ENCODE measurements around the gene ZNF570.

ZNF570 gene

GRCh38 chr19:37468961-37469777, at the start of gene ZNF570:
Gene ZNF570 (plus strand): TSS chr19:37469356. CDS start chr19:37470355, 999 bp downstream.
- Histone ChIP-seq H3K36me3 (ENCODE audit: control insufficient read depth, insufficient read depth, low read length) (peaks cover 12% of the 10 kb centered on the region), H3K9me3 (ENCODE audit: control insufficient read depth, insufficient read depth, low read length) (no peaks in the 10 kb centered on the region), H3K27ac (ENCODE audit: low read depth, low read length) (no peak within 1 kb of the TSS), H3K4me1 (ENCODE audit: control insufficient read depth, insufficient read depth, low read length) (no peaks in the 10 kb centered on the region), H3K27me3 (ENCODE audit: control insufficient read depth, insufficient read depth, low read length) (no peaks in the 10 kb centered on the region), H3K9ac (ENCODE audit: low read depth, low read length) (peak within 1 kb of the TSS; percentile 74), H3K4me3 (ENCODE audit: low read depth, low read length) (peak within 1 kb of the TSS; percentile 97)

- Histone ChIP-seq H3K4me1 (ENCODE audit: control insufficient read depth, insufficient read depth, low read length) (no peaks in the 10 kb centered on the region), H3K9ac (ENCODE audit: low read depth, low read length) (no peak overlapping the region), H3K9me3 (ENCODE audit: control insufficient read depth, insufficient read depth, low read length) (peaks cover 89% of the 10 kb centered on the region), H3K27me3 (ENCODE audit: control insufficient read depth, insufficient read depth, low read length) (no peaks in the 10 kb centered on the region), H3K27ac (ENCODE audit: low read depth, low read length) (no peak overlapping the region), H3K4me3 (ENCODE audit: low read depth, low read length) (no peak overlapping the region), H3K36me3 (ENCODE audit: control insufficient read depth, insufficient read depth, low read length) (peaks cover 22% of the 10 kb centered on the region)
These were observed 16.5 kb upstream of the ZNF570 start for GRCh38 chr19:37452500-37453245.

- peak overlapping the region; percentile 96 for H3K4me3 ChIP-seq (ENCODE audit: low read depth, low read length)
- peaks cover 30% of the 10 kb centered on the region for H3K36me3 ChIP-seq (ENCODE audit: control insufficient read depth, insufficient read depth, low read length)
- no peaks in the 10 kb centered on the region for H3K4me1 ChIP-seq (ENCODE audit: control insufficient read depth, insufficient read depth, low read length)
- peak overlapping the region; percentile 44; the same call in 1 of the 2 replicates for H3K9ac ChIP-seq (ENCODE audit: low read depth, low read length)
- H3K9me3 ChIP-seq (ENCODE audit: control insufficient read depth, insufficient read depth, low read length) = peaks cover 14% of the 10 kb centered on the region
- no peaks in the 10 kb centered on the region for H3K27me3 ChIP-seq (ENCODE audit: control insufficient read depth, insufficient read depth, low read length)
- no peak overlapping the region for H3K27ac ChIP-seq (ENCODE audit: low read depth, low read length)
These were observed 2.8 kb upstream of the ZNF570 start for GRCh38 chr19:37466277-37466797.

DNA sequence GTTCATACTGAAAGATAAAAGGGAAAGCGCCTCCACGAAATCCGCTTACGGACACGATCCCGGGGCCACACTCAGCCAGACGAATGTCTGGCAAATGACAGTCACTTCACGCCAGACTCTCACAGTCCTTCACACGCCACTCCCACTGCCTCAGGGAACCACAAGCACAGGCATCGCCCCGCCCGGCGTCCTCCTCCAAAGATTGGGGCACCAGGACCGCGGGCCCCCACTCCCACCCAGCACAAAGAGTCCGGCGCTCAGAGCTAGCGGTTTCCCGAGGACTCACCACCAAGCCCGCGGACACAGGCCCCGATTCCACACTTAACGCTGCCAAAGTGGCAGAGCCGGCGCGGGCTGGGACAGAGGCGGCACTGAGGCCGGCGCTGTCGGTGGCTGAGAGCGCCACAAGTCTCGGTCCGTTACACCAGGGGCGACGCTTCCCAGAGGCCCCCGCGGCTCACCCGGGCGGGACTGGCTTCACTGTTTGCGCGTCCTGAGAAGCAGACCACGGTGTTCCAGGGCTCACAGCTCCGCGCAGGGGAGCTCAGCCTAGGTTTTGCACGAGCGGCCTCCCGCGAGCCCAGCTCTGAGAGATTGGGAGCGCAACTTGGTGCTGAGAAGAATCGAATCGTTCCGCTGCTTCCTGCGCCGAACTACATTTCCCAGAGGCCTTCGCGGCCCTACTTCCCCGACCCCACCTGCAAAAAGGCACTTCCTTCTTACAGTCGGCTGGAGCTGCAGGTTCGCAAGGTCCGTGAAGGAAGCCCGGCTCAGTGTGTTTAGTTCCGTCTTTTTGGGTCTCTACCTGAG, 2.2 kb upstream of the ZNF570 start, which contains the start of gene ZNF569:
Gene ZNF569, minus strand, starts transcription at position 647 of the 810 bp plus-strand sequence. CDS start 22,523 bp downstream, outside the sequence.
- H3K9me3 ChIP-seq (ENCODE audit: control insufficient read depth, insufficient read depth, low read length) = peaks cover 8% of the 10 kb centered on the region
- peak within 1 kb of the TSS; percentile 44 for H3K9ac ChIP-seq (ENCODE audit: low read depth, low read length)

GRCh38 chr19:37467608-37468090, 1.5 kb upstream of the ZNF570 start:
- Histone ChIP-seq H3K36me3 (ENCODE audit: control insufficient read depth, insufficient read depth, low read length) (peaks cover 25% of the 10 kb centered on the region), H3K9ac (ENCODE audit: low read depth, low read length) (no peak overlapping the region)

More for the DNA sequence above, 2.2 kb upstream of the ZNF570 start, which contains the start of gene ZNF569:
- H3K27ac ChIP-seq (ENCODE audit: low read depth, low read length) = peak within 1 kb of the TSS; percentile 86
- H3K36me3 ChIP-seq (ENCODE audit: control insufficient read depth, insufficient read depth, low read length) = peaks cover 28% of the 10 kb centered on the region
- H3K27me3 ChIP-seq (ENCODE audit: control insufficient read depth, insufficient read depth, low read length) = no peaks in the 10 kb centered on the region
- H3K4me1 ChIP-seq (ENCODE audit: control insufficient read depth, insufficient read depth, low read length) = no peaks in the 10 kb centered on the region
- H3K4me3 ChIP-seq (ENCODE audit: low read depth, low read length) = peak within 1 kb of the TSS; percentile 96

DNA sequence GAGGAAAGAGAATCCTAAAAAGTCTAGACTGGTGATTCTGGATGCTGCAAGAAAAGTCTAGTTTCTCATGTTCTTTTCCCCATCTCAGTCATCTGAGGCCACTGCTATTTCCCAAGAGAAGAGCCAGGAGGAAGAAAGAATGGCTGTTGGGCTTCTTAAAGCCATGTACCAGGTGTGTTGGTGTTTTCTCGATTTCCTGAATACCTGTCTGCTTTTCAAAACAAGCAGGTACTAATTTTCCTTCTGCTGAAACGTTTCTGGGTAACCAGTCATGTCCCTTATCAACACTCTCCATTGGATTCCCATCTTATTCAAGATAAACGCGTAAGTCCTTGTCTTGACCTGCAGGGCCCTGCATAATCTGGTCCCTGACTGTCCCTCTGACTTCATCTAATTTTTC, 1.1 kb downstream of the ZNF570 start:
- Histone ChIP-seq H3K4me1 (ENCODE audit: control insufficient read depth, insufficient read depth, low read length) (no peaks in the 10 kb centered on the region), H3K27ac (ENCODE audit: low read depth, low read length) (no peak overlapping the region), H3K4me3 (ENCODE audit: low read depth, low read length) (peak overlapping the region; percentile 97), H3K27me3 (ENCODE audit: control insufficient read depth, insufficient read depth, low read length) (no peaks in the 10 kb centered on the region), H3K36me3 (ENCODE audit: control insufficient read depth, insufficient read depth, low read length) (peaks cover 5% of the 10 kb centered on the region; the same call in 1 of the 2 replicates), H3K9me3 (ENCODE audit: control insufficient read depth, insufficient read depth, low read length) (no peaks in the 10 kb centered on the region), H3K9ac (ENCODE audit: low read depth, low read length) (no peak overlapping the region)

More at GRCh38 chr19:37467608-37468090, 1.5 kb upstream of the ZNF570 start:
- Histone ChIP-seq H3K4me1 (ENCODE audit: control insufficient read depth, insufficient read depth, low read length) (no peaks in the 10 kb centered on the region), H3K9me3 (ENCODE audit: control insufficient read depth, insufficient read depth, low read length) (peaks cover 6% of the 10 kb centered on the region), H3K27me3 (ENCODE audit: control insufficient read depth, insufficient read depth, low read length) (no peaks in the 10 kb centered on the region), H3K4me3 (ENCODE audit: low read depth, low read length) (peak overlapping the region; percentile 96), H3K27ac (ENCODE audit: low read depth, low read length) (no peak overlapping the region)

DNA sequence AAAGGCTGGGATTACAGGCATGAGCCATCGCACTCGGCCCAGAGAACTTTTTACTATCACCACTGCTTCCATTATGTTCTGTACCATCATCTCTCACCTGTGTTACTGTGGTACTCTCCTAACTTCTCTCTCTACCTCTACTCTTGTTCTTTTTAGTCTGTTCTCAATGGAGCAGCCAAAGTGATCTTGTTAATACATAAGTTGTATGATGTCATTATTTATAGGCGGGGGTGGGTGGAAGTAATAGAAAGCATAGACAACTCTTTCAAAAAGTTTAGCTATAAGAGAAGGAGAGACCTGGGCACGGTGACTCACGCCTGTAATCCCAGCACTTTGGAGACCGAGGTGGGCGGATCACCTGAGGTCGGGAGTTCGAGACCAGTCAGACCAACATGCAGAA, 3.0 kb downstream of the ZNF570 start:
- peaks cover 8% of the 10 kb centered on the region for H3K9me3 ChIP-seq (ENCODE audit: control insufficient read depth, insufficient read depth, low read length)
- no peak overlapping the region for H3K27ac ChIP-seq (ENCODE audit: low read depth, low read length)
- H3K27me3 ChIP-seq (ENCODE audit: control insufficient read depth, insufficient read depth, low read length) = no peaks in the 10 kb centered on the region
- no peak overlapping the region for H3K4me3 ChIP-seq (ENCODE audit: low read depth, low read length)
- no peak overlapping the region for H3K9ac ChIP-seq (ENCODE audit: low read depth, low read length)
- no peaks in the 10 kb centered on the region for H3K4me1 ChIP-seq (ENCODE audit: control insufficient read depth, insufficient read depth, low read length)
- H3K36me3 ChIP-seq (ENCODE audit: control insufficient read depth, insufficient read depth, low read length) = peaks cover 19% of the 10 kb centered on the region

DNA sequence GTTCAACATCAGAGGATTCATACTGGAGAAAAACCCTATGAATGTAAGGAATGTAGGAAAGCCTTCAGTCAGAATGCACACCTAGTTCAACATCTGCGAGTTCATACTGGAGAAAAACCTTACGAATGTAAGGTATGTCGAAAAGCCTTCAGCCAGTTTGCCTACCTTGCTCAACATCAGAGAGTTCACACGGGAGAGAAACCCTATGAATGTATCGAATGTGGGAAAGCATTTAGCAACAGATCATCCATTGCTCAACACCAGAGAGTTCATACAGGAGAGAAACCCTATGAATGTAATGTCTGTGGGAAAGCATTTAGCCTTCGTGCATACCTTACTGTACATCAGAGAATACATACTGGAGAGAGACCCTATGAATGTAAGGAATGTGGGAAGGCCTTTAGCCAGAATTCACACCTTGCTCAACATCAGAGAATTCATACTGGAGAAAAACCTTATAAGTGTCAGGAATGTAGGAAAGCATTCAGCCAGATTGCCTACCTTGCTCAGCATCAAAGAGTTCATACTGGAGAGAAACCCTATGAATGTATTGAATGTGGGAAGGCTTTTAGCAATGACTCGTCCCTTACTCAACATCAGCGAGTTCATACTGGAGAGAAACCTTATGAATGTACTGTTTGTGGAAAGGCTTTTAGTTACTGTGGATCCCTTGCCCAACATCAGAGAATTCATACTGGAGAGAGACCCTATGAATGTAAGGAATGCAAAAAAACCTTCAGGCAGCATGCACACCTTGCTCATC, 15.4 kb downstream of the ZNF570 start:
- Histone ChIP-seq H3K4me1 (ENCODE audit: control insufficient read depth, insufficient read depth, low read length) (no peaks in the 10 kb centered on the region), H3K9ac (ENCODE audit: low read depth, low read length) (no peak overlapping the region), H3K36me3 (ENCODE audit: control insufficient read depth, insufficient read depth, low read length) (peaks cover 36% of the 10 kb centered on the region), H3K9me3 (ENCODE audit: control insufficient read depth, insufficient read depth, low read length) (peaks cover 89% of the 10 kb centered on the region), H3K27ac (ENCODE audit: low read depth, low read length) (no peak overlapping the region), H3K4me3 (ENCODE audit: low read depth, low read length) (no peak overlapping the region), H3K27me3 (ENCODE audit: control insufficient read depth, insufficient read depth, low read length) (no peaks in the 10 kb centered on the region)

- Histone ChIP-seq H3K9ac (ENCODE audit: low read depth, low read length) (no peak overlapping the region), H3K4me3 (ENCODE audit: low read depth, low read length) (no peak overlapping the region), H3K36me3 (ENCODE audit: control insufficient read depth, insufficient read depth, low read length) (no peaks in the 10 kb centered on the region), H3K27ac (ENCODE audit: low read depth, low read length) (no peak overlapping the region), H3K4me1 (ENCODE audit: control insufficient read depth, insufficient read depth, low read length) (no peaks in the 10 kb centered on the region), H3K9me3 (ENCODE audit: control insufficient read depth, insufficient read depth, low read length) (peaks cover 54% of the 10 kb centered on the region), H3K27me3 (ENCODE audit: control insufficient read depth, insufficient read depth, low read length) (no peaks in the 10 kb centered on the region)
These were observed 23.1 kb downstream of the ZNF570 start for GRCh38 chr19:37492213-37492612.

Measured in HUES48 (cell line).